Astrocyte of the cerebellum (primary cell): ENCODE measurements around the gene GALM.
A peak's percentile ranks its signal among the peaks of the same experiment; 100 is the strongest.

Experiments used
- DNase-seq: peaks from one replicate; pipeline ENCODE4 v3.0.0-alpha.2; 2011; ENCODE audit warnings: low read depth
- H3K4me3 ChIP-seq: 2 replicates; pipeline ENCODE4 v1.5.1; 2011; ENCODE audit warnings: mild to moderate bottlenecking, low read depth, low read length, moderate library complexity
- in situ Hi-C: cut with HindIII; loops from 2 replicates; pipeline ENCODE4 v1.10.0; 2017; ENCODE audit warnings: low sequenced_read_pairs
- TF ChIP-seq, protein P1 (sequence below): IDR thresholded peaks from 2 replicates; pipeline ENCODE4 v1.5.1; 2012; ENCODE audit warnings: low read length, low read depth, moderate library complexity, mild to moderate bottlenecking; ENCODE audit errors: missing control alignments

GALM gene

DNA sequence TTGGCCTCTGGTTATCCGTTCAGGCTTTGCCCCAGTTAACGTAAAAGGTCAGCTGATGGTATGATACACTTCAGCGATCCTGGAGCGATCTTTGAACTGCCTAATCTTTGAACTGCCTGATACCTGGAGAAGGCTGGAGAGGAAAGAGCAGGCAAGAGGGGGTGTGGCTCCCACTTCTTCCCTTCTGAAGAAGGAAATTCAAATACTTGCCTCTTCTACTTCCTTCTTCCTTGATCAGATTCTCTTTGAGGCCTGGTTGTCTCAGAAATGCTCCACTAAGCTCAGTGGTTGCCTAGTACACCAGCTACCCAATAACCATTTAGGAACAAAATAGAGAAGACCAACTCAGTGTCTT lies 619 bp downstream of the GALM start:
- TF ChIP-seq, protein P1, sequence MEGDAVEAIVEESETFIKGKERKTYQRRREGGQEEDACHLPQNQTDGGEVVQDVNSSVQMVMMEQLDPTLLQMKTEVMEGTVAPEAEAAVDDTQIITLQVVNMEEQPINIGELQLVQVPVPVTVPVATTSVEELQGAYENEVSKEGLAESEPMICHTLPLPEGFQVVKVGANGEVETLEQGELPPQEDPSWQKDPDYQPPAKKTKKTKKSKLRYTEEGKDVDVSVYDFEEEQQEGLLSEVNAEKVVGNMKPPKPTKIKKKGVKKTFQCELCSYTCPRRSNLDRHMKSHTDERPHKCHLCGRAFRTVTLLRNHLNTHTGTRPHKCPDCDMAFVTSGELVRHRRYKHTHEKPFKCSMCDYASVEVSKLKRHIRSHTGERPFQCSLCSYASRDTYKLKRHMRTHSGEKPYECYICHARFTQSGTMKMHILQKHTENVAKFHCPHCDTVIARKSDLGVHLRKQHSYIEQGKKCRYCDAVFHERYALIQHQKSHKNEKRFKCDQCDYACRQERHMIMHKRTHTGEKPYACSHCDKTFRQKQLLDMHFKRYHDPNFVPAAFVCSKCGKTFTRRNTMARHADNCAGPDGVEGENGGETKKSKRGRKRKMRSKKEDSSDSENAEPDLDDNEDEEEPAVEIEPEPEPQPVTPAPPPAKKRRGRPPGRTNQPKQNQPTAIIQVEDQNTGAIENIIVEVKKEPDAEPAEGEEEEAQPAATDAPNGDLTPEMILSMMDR, result no peak
- DNase-seq, result no peak
- H3K4me3 ChIP-seq, result peak overlapping the region; percentile 58
- in situ Hi-C loops, result no loop called here

DNA sequence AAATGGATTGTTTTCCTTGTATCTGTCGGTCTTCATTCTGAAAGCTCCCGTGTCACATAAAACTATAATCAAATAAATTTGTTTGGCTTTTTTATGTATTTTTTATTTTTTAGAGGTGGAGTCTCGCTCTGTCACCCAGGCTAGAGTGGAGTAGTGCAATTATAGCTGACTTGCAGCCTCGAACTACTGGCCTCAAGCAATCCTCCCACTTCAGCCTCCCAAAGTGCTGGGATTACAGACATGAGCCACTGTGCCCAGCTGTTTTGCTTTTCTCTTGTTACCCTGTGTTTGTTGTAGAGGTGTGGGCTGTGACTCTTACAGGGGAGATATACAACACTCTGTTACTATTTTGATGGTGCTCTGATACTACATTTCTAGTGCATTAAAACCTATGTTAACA lies 2.2 kb downstream of the GALM start:
- no peak for DNase-seq
- no peak overlapping the region for H3K4me3 ChIP-seq
- in situ Hi-C loops, result no loop called here
- TF ChIP-seq, protein P1, result no peak

DNA sequence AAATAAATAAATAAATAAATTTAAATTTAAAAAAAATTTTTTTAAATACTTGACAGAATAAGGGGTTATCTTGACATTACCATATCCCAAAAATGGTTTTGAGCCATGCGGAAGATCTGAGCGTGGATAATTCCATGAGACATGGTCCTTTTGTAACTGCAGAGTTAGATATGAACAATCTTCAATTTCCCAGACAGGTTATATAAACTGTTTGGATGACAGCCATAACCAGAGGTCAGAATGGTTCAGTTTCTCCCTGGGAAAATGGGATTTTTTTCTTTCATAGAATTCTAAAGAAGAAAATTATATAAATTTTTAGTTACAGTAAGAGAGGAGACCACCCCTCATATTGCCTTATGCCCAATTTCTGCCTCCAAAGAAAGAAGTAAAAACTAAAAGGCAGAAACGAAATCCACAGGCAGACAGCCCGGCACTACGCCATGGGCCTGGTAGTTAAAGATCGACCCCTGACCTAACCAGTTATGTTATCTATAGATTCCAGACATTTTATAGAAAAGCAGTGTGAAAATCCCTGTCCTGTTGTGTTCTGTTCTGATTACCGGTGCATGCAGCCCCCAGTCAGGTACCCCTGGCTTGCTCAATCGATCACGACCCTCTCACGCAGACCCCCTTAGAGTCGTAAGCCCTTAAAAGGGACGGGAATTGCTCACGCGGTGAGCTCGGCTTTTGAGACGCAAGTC lies 3.0 kb downstream of the GALM start:
- DNase-seq, result no peak
- no peak overlapping the region for H3K4me3 ChIP-seq
- TF ChIP-seq, protein P1, result no peak
- in situ Hi-C loops, result no loop called here

DNA sequence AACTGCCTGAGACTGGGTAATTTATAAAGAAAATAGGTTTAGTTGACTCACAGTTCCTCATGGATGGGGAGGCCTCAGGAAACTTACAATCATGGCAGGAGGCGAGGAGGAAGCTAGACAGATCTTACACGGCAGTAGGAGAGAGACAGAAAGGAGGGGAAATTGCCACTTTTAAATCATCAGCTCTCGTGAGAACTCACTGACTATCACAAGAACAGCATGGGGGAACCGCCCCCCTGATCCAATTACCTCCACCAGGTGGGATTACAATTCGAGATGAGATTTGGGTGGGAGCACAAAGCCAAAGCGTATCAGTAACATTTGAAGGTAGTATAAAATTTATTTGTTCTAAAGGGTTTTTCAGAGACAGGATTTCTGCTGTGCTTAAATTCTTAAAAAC lies 5.4 kb downstream of the GALM start:
- no peak overlapping the region for H3K4me3 ChIP-seq
- TF ChIP-seq, protein P1, result no peak
- DNase-seq, result no peak
- in situ Hi-C loops, result no loop called here

DNA sequence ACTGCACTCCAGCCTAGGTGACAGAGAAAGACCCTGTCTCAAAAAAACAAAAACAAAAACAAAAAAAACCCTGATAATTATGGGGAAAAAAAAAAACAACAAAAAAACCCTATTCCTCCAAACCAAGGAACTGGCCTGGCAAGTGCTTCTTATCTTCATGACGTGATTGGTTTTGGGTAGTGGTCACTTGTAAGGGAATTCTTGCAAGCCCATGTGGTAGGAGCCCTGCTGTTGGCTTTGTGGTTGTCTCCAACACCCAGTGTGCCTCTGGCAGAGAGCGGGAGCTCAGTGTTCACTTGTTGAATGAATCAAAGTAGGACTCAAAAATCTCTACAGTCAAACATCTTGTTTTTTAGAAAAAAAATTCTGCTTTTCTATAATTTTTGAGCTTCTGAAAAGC lies 6.0 kb downstream of the GALM start:
- H3K4me3 ChIP-seq, result no peak overlapping the region
- DNase-seq, result peak; percentile 59
- in situ Hi-C loops, result no loop called here
- TF ChIP-seq, protein P1, result no peak

DNA sequence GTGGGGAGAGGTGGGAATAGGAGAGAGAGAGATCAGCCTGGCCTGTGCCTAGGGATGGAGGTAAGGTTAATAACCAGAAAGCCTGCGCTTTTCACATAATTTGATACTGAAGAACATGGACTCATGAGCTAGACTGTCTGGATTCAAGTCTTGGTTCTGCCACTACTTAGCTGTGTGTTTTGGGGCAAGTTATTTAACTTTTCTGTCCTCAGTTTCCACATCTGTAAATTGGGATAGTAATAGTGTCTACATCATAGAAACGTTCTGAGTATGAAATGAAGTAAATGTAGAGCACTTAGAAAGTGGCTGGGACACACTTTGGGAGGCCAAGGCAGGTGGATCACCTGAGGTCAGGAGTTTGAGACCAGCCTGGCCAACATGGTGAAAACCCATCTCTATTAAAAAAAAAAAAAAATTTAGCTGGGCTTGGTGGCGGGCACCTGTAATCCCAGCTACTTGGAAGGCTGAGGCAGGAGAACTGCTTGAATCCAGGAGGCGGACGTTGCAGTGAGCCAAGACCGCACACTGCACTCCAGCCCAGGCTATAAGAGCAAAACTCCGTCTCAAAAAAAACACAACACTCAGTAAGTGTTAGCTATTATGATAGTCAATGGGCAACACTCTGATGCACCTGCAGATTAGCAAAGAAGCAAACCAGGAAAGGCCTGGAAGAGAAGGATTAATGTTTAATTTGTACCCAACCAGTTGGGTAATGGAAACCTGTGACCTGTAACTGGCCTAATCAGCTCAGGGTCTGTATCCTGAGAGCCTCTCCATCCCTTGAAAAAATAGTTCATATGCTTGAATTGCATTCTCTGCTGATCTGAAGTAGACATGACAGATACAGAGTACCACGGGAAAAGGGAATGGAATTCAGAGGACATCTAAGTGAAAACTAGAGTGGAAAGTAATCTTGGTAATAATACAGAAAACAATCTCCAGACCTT lies 6.8 kb downstream of the GALM start:
- in situ Hi-C loops, result no loop called here
- no peak overlapping the region for H3K4me3 ChIP-seq
- TF ChIP-seq, protein P1, result no peak
- no peak for DNase-seq
